Liver (tissue), 9 donors: Measurements from ENCODE around the gene BTLA. TPM values are rescaled to one million over a fixed set of nuclear protein-coding genes. Genes with fewer than 3 reads are reported as not detected.

ENCODE experiments used
- DNase-seq: peaks from one replicate; pipeline ENCODE4 v3.0.0-alpha.2; 2017; ENCODE audit warnings: low spot score
- H3K27ac ChIP-seq, 2 donors: one replicate each; pipeline ENCODE4 v1.7.0; 2013; ENCODE audit warnings: inconsistent platforms in 2 of 2, low read length in 2 of 2, control low read depth in 1 of 2, low read depth in 1 of 2, mild to moderate bottlenecking in 1 of 2
- H3K27me3 ChIP-seq, 4 donors: one replicate each; pipeline versions ENCODE4 v1.6.1 to v1.7.0; 2013; ENCODE audit warnings: low read length in 3 of 4, inconsistent platforms in 1 of 4, mild to moderate bottlenecking in 1 of 4, moderate library complexity in 1 of 4; ENCODE audit not compliant: control insufficient read depth in 4 of 4, insufficient read depth in 4 of 4
- H3K36me3 ChIP-seq, 4 donors: one replicate each; pipeline versions ENCODE4 v1.6.1 to v1.7.0; 2013; ENCODE audit warnings: low read length in 3 of 4, mild to moderate bottlenecking in 3 of 4, low read depth in 1 of 4, moderate library complexity in 1 of 4; ENCODE audit not compliant: control insufficient read depth in 4 of 4, insufficient read depth in 3 of 4
- H3K4me1 ChIP-seq, 4 donors: one replicate each; pipeline versions ENCODE4 v1.6.1 to v1.7.0; 2013; ENCODE audit warnings: low read length in 3 of 4, mild to moderate bottlenecking in 3 of 4, moderate library complexity in 1 of 4; ENCODE audit not compliant: control insufficient read depth in 4 of 4, insufficient read depth in 4 of 4
- H3K4me3 ChIP-seq, 3 donors: one replicate each; pipeline versions ENCODE4 v1.6.1 to v1.7.0; 2013; ENCODE audit warnings: low read length in 3 of 3, control low read depth in 1 of 3, low read depth in 1 of 3, mild to moderate bottlenecking in 1 of 3
- H3K9ac ChIP-seq, 2 donors: one replicate each; pipeline ENCODE4 v1.7.0; 2013; ENCODE audit warnings: low read length in 2 of 2, mild to moderate bottlenecking in 2 of 2, moderate library complexity in 2 of 2, control low read depth in 1 of 2, low read depth in 1 of 2
- H3K9me3 ChIP-seq, 4 donors: one replicate each; pipeline versions ENCODE4 v1.6.1 to v1.7.0; 2013; ENCODE audit warnings: low read length in 3 of 4; ENCODE audit not compliant: control insufficient read depth in 4 of 4
- FOXA1 ChIP-seq: IDR thresholded peaks from 2 replicates; pipeline ENCODE4 v1.6.1; 2016; ENCODE audit warnings: antibody characterized with exemption
- HNF4A ChIP-seq, 2 donors: conservative IDR thresholded peaks; 2 replicates each; pipeline ENCODE4 v1.6.1; 2016; ENCODE audit warnings: antibody characterized with exemption in 2 of 2, mild to moderate bottlenecking in 2 of 2
- HNF4G ChIP-seq: IDR thresholded peaks from 2 replicates; pipeline ENCODE4 v1.6.1; 2016; ENCODE audit warnings: antibody characterized with exemption
- NR2F2 ChIP-seq: IDR thresholded peaks from 2 replicates; pipeline ENCODE4 v1.6.1; 2016; ENCODE audit warnings: antibody characterized with exemption
- RXRA ChIP-seq, 2 donors: IDR thresholded peaks; 2 replicates each; pipeline ENCODE4 v1.6.1; 2017 to 2018; ENCODE audit warnings: antibody characterized with exemption in 2 of 2, mild to moderate bottlenecking in 1 of 2
- WGBS: extraction: QIAGEN DNeasy Blood & Tissue Kit; methylation state at CpG from one replicate; pipeline ENCODE4 v1.1.7; 2013; 5-methylcytosine and 5-hydroxymethylcytosine counted together
- polyA plus RNA-seq, 2 donors: library from polyadenylated mRNA; stranded (reverse) in 1 of 2; unstranded in 1 of 2; fragments of 200-250 nt in 1 of 2; fragments of >200 nt in 1 of 2; fragmentation: Nextera tagmentation in 1 of 2; extraction: Ambion mirVana in 1 of 2; gene quantifications; one replicate each; pipeline versions ENCODE4 v1.2.1 to v1.2.3, GENCODE V29; 2013 to 2015
- total RNA-seq, 2 donors: library from RNA; depleted of rRNA; stranded (reverse); fragments of >200 nt; gene quantifications; one replicate each; pipeline ENCODE4 v1.2.3, GENCODE V29; 2014
- TF ChIP-seq, protein P1 (sequence below): IDR thresholded peaks from 2 replicates; pipeline ENCODE4 v1.6.1; 2016; ENCODE audit warnings: antibody characterized with exemption, mild to moderate bottlenecking
- donor health status: healthy.
- donor health status: healthy.
- donor health status: healthy.
- donor health status: healthy.
- donor health status: healthy.

Gene BTLA
- total and polyA plus RNA-seq, 4 donors = 0.08 to 0.43 (median 0.27) TPM

DNA sequence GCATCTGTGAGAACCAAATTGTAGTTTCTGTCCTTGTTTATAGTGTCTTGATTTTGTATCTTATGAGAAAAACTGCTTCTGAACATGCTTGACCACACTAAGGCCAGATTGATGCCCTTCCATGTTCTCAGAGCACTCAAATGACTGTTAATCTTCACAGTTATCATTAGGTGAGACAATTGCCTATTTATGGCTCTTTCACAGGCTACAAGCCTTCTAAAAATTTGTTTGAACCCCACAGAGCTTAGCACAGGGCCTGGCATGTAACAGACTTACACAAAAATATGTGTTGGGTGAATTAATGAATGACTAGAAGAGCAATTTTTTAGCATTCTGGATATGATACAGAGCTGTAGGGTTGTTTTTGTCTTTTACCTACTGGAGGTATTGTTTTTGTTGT, 43.1 kb downstream of the BTLA start (continued):
- TF ChIP-seq, protein P1, sequence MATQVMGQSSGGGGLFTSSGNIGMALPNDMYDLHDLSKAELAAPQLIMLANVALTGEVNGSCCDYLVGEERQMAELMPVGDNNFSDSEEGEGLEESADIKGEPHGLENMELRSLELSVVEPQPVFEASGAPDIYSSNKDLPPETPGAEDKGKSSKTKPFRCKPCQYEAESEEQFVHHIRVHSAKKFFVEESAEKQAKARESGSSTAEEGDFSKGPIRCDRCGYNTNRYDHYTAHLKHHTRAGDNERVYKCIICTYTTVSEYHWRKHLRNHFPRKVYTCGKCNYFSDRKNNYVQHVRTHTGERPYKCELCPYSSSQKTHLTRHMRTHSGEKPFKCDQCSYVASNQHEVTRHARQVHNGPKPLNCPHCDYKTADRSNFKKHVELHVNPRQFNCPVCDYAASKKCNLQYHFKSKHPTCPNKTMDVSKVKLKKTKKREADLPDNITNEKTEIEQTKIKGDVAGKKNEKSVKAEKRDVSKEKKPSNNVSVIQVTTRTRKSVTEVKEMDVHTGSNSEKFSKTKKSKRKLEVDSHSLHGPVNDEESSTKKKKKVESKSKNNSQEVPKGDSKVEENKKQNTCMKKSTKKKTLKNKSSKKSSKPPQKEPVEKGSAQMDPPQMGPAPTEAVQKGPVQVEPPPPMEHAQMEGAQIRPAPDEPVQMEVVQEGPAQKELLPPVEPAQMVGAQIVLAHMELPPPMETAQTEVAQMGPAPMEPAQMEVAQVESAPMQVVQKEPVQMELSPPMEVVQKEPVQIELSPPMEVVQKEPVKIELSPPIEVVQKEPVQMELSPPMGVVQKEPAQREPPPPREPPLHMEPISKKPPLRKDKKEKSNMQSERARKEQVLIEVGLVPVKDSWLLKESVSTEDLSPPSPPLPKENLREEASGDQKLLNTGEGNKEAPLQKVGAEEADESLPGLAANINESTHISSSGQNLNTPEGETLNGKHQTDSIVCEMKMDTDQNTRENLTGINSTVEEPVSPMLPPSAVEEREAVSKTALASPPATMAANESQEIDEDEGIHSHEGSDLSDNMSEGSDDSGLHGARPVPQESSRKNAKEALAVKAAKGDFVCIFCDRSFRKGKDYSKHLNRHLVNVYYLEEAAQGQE = no peak

DNA sequence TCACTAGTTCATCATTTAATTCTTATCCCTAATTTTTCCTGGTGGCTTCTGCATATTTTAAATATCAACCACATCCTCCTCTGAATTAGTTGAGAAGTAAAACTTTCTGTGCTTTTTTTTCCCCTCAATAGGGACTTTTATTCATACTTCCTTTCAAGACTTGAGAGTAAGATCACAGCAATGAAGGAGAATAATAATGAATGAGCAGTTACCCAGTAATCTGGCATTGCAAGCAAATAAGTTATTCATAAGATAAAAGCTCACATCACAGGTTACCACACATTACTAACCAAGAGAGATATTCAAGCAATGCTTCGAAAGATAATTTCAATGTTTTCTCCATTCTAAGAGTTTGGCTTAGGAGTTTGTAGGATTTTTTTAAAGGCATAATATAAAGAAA, 50.3 kb downstream of the BTLA start:
- no peaks in the 10 kb centered on the region for H3K9me3 ChIP-seq
- no peak for DNase-seq
- no peaks in the 10 kb centered on the region for H3K4me1 ChIP-seq
- no peak overlapping the region for H3K27ac ChIP-seq
- no peaks in the 10 kb centered on the region for H3K36me3 ChIP-seq
- peaks cover 0 to 2% (median 0%) of the 10 kb centered on the region in 4 donors for H3K27me3 ChIP-seq
- H3K9ac ChIP-seq = no peak overlapping the region
- H3K4me3 ChIP-seq = no peak overlapping the region
- TF ChIP-seq HNF4A (conservative IDR thresholded peaks at IDR 0.05) = no peak
- TF ChIP-seq, protein P1 = no peak
- 76% methylated on average over 1 of the region's 1 CpG for WGBS

DNA sequence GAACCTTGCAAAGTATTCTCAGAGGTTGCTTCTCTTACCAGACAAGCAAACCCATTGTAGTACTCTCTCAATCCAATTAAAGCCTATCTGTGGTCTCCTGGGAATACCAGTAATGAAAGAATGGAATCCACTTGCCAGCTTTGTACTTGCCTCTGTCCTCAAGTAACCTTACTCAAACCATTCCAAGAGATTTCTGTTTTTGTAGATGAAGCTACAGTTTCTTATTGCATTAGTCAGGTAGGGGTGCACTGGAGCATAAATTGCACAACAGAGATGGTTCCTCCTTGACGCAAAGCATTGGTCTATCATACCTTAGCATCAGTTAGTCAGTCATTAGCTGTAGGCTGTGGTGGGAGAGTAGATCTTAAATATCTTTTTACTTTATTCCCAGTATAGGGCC, 52.9 kb downstream of the BTLA start:
- no peak for DNase-seq
- H3K4me1 ChIP-seq = no peaks in the 10 kb centered on the region
- no peaks in the 10 kb centered on the region for H3K36me3 ChIP-seq
- no peak overlapping the region for H3K4me3 ChIP-seq
- H3K9ac ChIP-seq = no peak overlapping the region
- WGBS = 86% methylated on average over 1 of the region's 1 CpG
- no peak overlapping the region for H3K27ac ChIP-seq
- H3K27me3 ChIP-seq = no peaks in the 10 kb centered on the region
- H3K9me3 ChIP-seq = no peaks in the 10 kb centered on the region
- no peak for TF ChIP-seq FOXA1
- no peak for TF ChIP-seq NR2F2
- no peak for TF ChIP-seq HNF4A (conservative IDR thresholded peaks at IDR 0.05)
- TF ChIP-seq RXRA (IDR thresholded peaks at IDR 0.05) = no peak

DNA sequence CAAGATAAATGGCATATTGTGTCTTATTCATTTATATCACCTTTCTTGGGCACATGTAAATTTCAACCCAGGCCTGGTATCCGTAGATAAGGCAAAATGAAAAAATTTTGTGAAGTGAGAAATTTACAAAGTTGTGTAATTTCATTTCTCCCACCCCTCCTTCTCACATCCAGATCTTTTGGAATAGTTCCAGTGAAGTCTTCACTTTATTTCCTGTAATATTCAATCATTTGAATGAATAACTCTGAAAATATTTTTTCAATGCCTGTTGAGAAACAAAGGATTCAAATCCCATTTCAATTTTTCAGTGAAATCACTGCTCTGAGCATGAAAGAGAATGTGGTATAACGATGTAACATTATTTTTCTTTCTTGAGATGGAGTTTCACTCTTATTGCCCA, 53.4 kb downstream of the BTLA start:
- Histone ChIP-seq H3K4me1 (no peaks in the 10 kb centered on the region), H3K9ac (no peak overlapping the region), H3K4me3 (no peak overlapping the region), H3K9me3 (no peaks in the 10 kb centered on the region), H3K36me3 (no peaks in the 10 kb centered on the region), H3K27me3 (no peaks in the 10 kb centered on the region), H3K27ac (no peak overlapping the region)
- TF ChIP-seq HNF4G = no peak
- no peak for DNase-seq
- WGBS = 71% methylated on average over 2 of the region's 2 CpGs
